Measurements from ENCODE around the gene MEGF11. TPM values are rescaled to one million over a fixed set of nuclear protein-coding genes. Genes with fewer than 3 reads are reported as not detected.

Gene MEGF11
- total RNA-seq, 4 donors from 2014 or later, result 2.4 to 8.5 (median 4.3) TPM

GRCh38 chr15:66234798-66235197 lies 18.8 kb downstream of the MEGF11 start:
- Histone ChIP-seq H3K27me3 (peaks cover 24% of the 10 kb centered on the region), H3K4me3 (no peak overlapping the region), H3K4me1 (peaks cover 4% of the 10 kb centered on the region), H3K9me3 (no peaks in the 10 kb centered on the region), H3K36me3 (no peaks in the 10 kb centered on the region), H3K27ac (no peak overlapping the region)
- 66% methylated on average over 9 of the region's 9 CpGs for WGBS
- no peak for DNase-seq (ENCODE audit: low spot score in 2 of 2)
- no peak for TF ChIP-seq POLR2AphosphoS5 (IDR thresholded peaks at IDR 0.05)
- TF ChIP-seq EP300 (IDR thresholded peaks at IDR 0.05), result no peak
- TF ChIP-seq CTCF (IDR thresholded peaks at IDR 0.05), result no peak
- TF ChIP-seq POLR2A (IDR thresholded peaks at IDR 0.05), result no peak

DNA sequence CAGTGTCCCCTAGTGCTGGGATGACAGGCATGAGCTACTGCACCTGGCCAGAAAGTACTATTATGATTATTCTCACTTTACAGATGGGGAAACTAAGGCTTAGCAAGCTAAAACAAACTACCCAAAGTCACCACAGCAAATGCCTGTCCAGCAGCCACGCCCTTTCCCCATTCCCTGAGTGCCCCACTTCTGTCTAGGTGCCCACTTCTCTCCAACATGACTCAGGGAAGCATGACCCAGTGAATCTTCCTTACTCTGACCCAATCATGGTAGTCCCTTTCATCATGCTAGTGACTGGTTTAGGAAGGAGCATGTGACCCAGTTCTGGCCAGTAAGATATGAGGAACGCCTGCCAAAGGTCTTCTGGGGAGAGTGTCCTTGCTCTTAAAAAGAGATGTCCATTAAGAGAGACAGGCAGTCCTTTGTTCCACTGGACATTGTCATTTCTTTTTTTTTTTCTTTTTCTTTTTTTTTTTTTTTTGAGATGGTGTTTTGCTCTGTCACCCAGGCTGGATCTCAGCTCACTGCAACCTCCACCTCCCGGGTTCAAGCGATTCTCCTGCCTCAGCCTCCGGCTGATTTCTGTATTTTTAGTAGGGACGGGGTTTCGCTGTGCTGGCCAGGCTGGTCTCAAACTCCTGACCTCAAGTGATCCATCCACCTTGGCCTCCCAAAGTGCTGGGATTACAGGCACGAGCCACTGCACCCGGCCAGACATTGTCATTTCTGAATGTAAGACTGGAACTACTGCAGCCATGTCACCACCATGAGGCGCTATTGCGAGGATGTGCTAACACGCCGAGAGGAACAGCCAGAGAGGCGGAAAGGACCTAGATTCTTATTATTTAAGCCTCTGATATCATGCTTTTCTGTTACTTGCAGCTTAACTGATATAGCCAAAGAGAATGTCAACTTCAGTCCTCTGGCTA lies 19.8 kb downstream of the MEGF11 start:
- no peak overlapping the region for H3K27ac ChIP-seq
- H3K4me3 ChIP-seq, result no peak overlapping the region
- H3K36me3 ChIP-seq, result no peaks in the 10 kb centered on the region
- H3K4me1 ChIP-seq, result peaks cover 4% of the 10 kb centered on the region
- H3K27me3 ChIP-seq, result peaks cover 24% of the 10 kb centered on the region
- no peaks in the 10 kb centered on the region for H3K9me3 ChIP-seq
- 87% methylated on average over 14 of the region's 14 CpGs for whole genome bisulfite sequencing
- no peak for DNase-seq (ENCODE audit: low spot score in 2 of 2)
- no peak for TF ChIP-seq EP300 (IDR thresholded peaks at IDR 0.05)
- no peak for TF ChIP-seq POLR2AphosphoS5 (IDR thresholded peaks at IDR 0.05)
- no peak for TF ChIP-seq POLR2A (IDR thresholded peaks at IDR 0.05)
- no peak for TF ChIP-seq CTCF (IDR thresholded peaks at IDR 0.05)

- DNase-seq (ENCODE audit: low spot score in 2 of 2), result no peak
These were observed 21.3 kb downstream of the MEGF11 start for GRCh38 chr15:66232267-66232625.

DNA sequence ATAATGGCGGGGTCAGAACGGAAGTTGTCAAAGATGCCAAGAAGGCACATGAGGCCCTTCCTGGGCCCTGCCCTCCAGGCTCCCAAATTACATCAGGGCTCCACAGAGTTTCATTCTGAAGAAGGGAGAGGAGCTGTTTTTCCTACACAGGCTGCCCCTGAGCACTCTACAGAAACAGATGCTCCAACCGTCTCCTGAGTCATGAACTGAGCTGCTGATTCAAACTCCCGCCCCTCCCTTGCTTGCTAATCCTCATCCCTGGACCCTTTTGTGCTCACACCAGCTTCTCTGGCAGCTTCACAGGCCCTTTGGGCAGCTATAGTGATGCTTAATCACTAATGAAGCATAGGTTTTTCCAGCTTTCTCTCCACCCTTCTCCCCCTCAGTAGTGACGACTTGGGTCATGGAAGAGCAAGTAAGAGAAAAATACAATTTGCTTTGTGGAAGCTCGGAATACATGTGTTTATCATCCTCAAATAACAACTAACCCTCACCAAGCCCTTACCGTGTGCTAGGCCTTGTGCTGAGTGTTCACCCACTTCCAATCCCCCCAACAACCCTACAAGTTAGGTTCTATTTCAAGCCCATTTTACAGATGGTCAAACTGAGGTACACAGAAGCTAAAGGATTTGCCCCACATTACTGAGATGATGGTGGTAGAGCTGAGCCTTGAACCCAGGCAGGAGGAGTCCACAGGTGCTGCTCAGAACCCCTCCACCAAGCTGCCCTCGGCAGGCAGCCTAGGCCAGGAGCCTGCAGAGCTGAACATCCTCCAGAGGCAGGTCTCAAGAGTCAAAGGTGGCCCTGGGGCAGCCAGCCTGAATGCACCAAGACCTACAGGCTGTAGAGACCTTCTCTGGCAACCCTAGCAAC lies 21.9 kb downstream of the MEGF11 start:
- Histone ChIP-seq H3K4me3 (no peak overlapping the region), H3K27ac (no peak overlapping the region), H3K36me3 (no peaks in the 10 kb centered on the region), H3K27me3 (peaks cover 22% of the 10 kb centered on the region), H3K9me3 (no peaks in the 10 kb centered on the region), H3K4me1 (peaks cover 4% of the 10 kb centered on the region)
- DNase-seq (ENCODE audit: low spot score in 2 of 2), result no peak
- WGBS, result 72% methylated on average over 8 of the region's 8 CpGs
- TF ChIP-seq POLR2A (IDR thresholded peaks at IDR 0.05), result no peak
- TF ChIP-seq EP300 (IDR thresholded peaks at IDR 0.05), result no peak
- no peak for TF ChIP-seq POLR2AphosphoS5 (IDR thresholded peaks at IDR 0.05)
- no peak for TF ChIP-seq CTCF (IDR thresholded peaks at IDR 0.05)

More at GRCh38 chr15:66232267-66232625, 21.3 kb downstream of the MEGF11 start:
- Histone ChIP-seq H3K27me3 (peaks cover 24% of the 10 kb centered on the region), H3K9me3 (no peaks in the 10 kb centered on the region), H3K27ac (no peak overlapping the region), H3K4me1 (peaks cover 4% of the 10 kb centered on the region), H3K36me3 (no peaks in the 10 kb centered on the region), H3K4me3 (no peak overlapping the region)
- 65% methylated on average over 3 of the region's 3 CpGs for WGBS
- no peak for TF ChIP-seq POLR2AphosphoS5 (IDR thresholded peaks at IDR 0.05)
- TF ChIP-seq POLR2A (IDR thresholded peaks at IDR 0.05), result no peak
- no peak for TF ChIP-seq EP300 (IDR thresholded peaks at IDR 0.05)
- no peak for TF ChIP-seq CTCF (IDR thresholded peaks at IDR 0.05)
